ENCODE data around the gene AFDN.

AFDN gene

DNA sequence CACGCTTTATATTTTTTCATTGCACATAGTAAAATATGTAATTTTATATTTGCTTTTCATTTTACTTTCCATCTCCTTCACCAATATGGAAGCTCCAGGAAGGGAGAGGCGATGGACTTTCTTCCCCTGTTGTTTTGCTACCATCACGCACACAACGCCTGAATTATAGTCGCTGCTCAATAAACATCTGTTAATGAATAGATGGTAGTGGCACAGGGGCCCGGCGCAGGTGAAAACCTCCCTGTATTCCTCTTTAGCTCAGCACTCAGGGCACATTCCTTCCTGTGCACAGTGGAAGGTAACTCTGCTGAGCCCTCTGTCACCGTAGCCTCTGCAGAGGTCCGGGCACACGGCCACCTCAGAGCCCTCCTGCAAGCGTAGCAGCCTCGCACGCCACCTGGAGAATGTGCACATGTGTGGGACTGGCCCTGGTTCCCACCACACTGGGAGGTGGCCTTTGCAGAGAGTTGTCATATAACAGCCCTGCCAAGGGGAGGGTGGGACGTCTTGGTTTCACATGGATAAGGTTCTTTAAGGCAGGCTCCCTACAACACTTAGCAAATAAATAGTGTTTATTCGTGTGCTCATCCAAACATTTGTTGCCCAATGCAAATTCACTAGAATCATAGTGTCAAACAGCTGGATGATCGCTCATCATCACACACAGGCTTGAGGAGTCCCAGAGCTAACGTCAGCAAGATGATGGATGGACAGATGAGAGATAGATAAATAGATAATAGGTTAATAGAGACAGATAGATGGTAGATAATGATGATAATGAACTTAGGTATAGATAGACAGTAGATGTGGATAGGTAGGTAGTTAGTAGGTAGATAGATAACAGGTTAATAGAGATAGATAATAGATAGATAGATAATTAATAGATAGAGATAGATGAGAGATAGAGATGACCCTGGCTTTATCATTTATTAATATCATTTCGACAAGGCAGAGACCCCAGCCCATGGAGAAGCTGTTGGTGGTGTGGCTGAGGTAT lies 32.3 kb upstream of the AFDN start:
- DNase-seq (ENCODE audit: low spot score), result no peak

DNA sequence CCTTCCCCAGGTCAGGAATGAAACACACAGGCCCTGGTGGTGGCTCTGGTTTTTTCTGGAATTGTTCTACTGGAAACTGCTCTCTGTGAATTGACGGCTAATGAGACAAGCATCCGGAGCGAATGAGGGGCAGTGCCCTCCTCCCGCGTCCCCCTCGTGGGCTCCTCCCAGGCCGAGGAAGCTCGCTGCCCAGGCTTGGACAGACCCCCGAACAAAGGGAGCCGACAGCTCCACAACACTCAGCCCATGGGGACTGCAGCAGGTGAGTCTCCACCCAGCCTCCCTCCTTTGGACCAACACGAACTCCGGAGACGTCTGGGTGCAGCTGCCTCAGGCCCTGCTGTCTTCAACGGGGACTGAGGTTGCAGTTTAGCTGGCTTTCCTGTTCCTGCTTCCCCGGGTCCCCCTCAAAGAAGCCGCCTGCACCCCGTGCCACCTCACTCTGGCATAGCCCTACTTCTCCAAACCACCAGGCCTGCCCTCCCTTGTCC lies 31.3 kb upstream of the AFDN start:
- DNase-seq (ENCODE audit: low spot score), result no peak

DNA sequence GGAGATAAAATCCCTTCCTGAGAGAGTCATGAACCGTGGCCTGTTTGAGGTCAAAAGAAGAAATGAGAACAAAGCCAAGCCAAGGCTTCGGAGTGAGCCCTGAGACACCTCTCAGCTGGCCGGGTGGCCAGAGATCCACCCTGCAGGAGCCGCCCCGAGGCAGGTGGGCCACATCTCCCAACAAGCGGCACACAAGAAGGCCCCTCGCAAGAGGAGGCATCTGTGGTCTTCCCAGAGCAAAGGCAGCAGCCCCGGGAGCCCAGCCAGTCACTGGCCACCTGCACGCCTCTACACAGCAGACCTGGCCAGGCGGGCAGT lies 30.9 kb upstream of the AFDN start:
- no peak for DNase-seq (ENCODE audit: low spot score)

DNA sequence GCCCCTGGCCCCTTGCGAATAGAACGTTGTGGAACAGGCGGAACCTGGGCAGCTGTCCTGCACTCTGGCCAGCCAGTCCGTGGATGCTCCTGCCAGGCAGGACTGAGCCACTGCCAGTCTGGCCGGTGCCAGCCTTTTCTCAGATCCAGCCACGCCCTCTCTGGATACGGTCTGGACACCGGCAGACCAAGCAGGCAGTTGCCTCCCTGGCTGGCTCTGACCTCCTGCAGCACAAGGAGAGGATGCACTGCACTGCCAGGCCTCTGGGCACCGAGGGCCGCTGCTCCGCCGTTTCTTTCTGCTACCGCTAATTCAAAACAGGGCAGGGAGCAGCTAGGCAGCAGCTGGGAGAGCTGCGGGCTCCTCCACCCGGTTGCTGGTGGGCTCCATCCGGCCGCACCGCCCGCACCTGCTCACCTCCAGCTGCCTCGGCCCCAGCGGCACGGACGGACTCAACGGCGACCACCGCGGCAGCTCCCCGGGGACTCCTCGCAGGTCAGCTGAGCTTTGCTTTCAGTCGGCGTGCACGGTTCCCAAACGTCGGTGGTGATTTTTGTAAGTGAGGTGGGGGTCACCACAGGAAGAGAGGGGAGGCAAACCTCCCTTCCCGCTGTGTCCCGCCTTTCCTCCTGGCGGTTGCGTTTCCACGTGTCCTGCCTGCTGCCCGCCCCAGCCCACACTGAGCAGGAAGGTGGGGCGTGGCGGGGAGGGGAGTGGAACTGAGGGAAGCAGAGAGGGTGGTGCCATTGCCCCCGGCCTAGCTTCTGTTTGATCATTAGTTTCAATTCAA lies 30.3 kb upstream of the AFDN start:
- DNase-seq (ENCODE audit: low spot score), result no peak

DNA sequence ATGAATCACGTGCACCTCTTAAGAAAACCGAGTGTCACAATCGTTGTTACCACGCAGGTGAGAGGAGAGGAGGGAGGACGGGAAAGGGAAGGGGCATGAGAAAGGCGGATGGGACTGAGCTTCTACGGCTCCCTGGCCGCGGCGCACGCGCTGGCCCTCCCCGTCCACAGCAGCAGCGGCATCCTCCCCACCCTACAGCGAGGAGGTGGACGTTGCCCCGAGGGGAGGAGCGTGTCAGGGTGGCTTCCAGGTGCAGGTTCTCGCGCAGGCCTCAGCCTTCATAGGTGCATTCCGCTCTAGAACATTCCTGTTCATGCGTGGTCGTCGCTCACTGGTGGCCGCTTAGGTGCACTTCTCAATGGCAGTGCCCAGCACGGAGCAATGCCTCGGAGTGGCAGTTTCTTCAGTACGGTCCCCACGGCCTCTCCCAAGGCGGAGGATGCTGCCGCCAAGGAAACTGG lies 29.7 kb upstream of the AFDN start:
- DNase-seq (ENCODE audit: low spot score), result no peak

DNA sequence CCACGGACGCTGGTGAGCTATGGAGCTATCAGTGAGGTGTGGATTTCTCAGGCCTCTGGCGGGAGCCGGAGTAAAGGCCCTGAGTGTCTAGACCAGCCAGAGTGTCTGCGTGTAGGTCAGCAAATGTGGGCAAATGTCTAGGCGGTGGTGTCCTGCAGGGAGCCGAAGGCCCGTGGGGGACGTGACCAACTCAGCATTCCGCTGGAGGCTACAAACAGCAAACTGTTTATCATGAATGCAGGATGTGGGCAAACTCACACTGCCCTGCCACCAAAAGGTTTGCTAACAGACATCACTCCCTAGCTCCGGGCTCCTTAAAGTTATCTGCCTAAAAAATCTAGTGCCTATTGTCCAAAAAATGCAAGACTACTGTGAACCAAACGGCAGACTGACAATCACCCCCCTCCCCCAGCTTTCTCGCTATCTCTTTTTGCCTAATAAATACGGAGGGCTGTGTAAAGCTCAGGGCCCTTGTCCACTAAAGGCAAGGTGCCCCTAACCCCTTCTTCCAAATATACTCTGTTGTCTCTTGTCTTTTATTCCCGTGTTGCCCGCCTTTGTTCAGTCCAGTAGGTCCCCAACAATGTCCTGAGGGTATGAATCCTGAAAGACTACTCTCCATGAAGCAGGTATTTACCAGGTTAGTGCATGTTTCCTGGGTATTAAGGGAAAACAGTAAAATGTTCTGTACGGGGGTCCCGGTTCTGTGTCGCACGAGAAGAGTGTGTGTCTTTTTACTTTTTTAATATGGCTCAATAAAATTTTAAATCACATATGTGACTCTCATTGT lies 29.0 kb upstream of the AFDN start:
- DNase-seq (ENCODE audit: low spot score), result no peak

DNA sequence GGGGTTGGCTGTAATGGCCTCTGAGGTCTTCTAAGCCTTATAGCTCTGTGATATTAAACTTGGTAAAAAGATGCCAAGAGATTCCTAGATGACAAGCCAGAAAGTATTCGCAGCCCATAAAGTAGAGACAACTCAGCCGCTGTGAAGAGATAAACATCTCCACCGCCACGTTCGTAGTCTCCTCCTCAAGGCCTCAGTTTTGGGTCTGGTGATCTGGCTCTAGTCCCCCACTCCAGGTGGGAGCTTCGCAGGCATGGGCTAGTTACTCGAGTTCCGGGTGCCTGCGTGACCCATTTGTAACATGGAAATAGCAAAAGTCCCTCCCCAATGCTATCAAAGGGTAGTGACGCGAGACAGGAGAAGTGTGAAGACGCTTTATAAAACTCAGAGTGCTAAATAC lies 28.3 kb upstream of the AFDN start:
- DNase-seq (ENCODE audit: low spot score), result no peak

DNA sequence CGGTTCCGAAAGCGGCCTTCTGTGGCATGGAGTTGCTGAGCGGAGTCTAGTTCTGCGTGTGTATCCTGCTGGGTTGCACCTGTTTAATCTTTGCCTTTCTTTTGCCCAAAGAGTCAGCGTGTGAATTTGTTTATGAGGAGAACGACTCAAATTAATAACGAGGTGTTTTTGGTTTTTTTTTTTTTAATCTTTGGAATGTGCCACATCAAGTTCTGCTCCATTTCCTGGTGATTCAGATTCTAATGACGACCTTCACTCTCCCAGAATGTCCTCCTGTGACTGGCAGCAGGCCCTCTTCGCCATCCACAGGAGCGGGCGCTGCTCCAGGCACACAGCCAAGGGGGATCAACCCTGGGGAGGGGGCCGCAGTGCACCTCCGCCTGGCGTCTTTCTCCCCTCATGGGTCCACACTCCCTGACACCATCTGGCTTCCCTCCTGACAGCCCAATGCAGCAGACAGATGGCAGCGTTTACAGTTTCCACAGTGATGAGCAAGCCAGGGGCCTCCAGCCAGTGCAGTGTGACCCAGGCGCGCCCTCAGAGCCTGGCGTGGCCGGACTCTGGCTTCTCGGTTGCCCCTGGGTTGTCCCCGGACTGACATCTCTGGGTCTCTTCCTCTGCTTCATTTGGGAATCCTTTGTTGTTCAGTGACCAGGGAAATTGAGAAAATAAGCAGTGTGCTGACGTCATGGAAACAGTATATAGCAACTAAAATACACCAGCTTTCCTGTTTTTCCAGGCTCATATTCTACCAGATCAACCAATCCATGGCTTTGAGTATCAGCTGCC lies 27.5 kb upstream of the AFDN start:
- no peak for DNase-seq (ENCODE audit: low spot score)

DNA sequence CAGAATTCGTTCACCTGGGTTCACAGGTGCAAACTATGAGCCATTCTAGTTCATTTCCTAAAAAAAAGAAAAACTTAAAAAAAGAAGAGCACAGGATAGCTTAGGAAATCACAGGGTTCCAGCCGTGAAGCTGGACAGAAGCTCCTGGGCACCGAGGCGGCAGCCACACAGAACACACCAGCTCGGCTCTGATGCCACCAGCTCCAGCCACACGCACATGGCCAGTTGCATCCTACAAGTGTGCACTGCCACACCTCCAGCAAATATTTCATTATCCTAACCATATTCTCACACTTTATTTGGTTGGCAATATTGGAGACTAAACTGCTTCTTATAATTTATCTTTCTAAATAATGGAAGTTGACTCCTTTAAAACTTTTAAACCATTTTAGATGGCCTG lies 26.2 kb upstream of the AFDN start:
- no peak for DNase-seq (ENCODE audit: low spot score)

DNA sequence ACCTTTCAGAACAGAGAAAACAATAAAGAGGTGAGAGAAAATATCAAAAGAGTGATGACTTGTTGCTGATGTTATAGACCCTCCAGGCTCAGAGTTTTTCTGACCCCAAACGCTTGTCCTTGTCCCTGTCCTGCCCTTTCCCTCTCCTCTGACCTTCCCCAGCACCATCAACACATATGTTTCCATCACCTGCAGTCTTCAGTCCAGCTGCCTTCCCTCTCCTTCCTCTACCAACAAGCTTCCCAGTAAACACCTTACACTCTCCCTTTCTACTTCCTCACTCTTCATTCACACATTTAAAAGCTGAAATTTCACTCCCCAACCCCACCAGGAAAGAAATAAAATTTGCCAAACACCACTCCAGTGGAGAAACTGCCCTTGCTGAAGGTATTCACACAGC lies 25.4 kb upstream of the AFDN start:
- no peak for DNase-seq (ENCODE audit: low spot score)

DNA sequence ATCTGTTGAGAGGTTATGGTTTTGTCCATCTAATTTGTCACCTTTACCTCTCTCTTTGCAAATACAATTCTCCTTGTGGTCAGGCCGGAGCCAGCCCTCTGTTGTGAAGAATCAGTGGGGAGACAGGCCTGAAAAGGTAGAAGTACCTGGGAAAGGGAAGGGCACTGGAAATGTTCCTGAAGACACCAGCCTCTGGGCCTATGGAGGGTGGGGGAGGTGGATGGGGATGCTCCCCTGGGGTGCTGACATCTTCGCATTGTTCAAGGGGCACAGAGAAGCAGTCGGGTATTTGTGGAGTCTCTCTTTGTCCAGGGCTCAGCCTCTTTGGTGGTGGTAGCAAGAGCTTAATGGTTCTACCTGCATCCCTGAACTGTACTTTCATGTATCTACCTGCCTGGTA lies 24.4 kb upstream of the AFDN start:
- no peak for DNase-seq (ENCODE audit: low spot score)

DNA sequence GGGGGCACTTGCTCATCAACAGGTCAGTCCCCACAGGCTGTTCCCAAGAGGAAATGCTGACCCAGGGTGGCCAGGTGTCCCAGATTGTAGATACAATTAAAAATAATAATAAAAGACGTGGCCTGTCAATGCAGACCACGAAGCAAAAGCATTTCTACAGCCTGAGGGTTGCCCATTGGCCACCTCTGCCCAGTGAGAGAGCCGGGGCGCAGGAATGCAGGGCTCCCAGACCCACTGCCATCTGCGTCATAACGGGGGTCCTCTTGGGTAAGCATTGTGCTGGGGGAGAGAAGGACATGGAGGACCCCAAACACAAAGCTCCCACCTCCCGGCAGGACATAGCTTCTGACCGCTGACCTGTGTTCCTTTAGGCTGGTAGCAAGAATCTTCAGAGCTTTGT lies 22.9 kb upstream of the AFDN start:
- no peak for DNase-seq (ENCODE audit: low spot score)

DNA sequence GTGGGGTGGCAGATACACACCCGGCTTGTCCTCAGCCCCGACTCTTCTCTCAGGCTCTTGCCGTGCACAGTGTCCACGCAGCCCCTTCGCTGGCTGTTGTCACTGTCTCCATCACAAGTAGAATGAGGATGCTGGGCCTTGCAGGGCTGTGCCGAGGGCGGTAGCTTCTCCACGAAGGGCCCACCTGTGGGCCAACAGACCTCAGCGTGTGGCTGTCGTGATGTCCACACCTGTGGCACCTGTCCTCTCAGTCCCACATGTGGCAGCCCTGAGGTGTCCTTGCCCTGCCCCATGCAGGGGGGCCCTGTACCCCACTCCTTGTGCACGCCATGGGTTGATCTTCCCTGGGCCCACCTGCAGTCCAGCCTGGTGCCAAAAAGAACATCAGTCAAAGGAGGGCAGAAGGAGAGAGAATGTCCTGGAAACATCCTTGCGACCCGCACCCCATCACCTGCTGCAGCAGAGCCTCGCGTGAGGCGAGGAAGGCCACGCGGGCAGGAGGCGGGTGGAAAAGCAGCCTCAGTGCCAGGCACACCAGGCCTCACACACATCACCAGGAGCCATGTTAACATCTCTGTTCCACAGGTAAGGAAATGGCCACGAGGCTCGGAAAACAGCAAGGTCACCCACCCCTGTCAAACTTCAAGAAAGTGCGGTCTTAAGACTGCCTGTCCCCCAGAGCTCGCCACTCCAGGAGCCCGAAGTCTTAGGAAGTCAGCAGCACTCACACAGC lies 22.3 kb upstream of the AFDN start:
- no peak for DNase-seq (ENCODE audit: low spot score)

DNA sequence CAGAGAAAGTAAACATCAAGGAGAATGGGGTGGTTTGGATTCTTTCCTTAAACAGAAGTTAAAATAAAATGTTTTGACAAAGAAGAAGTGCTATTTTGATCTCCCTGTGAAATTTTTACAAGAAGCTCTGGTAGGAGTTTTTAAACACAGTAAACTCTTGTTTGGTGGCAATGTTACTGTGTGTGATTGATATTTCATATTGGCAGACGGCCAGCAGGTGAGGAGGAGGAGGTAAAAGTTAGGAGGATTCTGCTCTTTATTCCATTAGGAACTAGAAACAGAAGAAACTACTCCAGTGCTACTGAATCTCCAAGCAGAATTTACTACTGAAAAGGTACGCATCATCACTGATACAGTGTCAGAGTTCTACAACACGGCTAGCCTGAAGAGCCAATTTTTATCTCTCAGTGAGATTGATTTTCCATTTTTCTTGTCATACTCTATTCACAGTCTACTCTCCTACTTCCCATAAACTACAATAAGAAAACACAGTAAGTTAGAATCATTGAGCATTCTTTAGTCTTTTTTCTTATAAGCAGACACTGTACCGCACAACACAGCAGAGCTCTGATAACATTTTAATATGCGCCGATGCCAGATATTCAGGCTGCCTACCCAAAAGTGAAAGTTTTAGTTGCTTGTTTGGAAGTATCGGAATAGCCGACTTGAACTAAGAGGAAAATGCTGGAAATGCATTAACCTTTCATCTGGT lies 21.2 kb upstream of the AFDN start:
- no peak for DNase-seq (ENCODE audit: low spot score)

DNA sequence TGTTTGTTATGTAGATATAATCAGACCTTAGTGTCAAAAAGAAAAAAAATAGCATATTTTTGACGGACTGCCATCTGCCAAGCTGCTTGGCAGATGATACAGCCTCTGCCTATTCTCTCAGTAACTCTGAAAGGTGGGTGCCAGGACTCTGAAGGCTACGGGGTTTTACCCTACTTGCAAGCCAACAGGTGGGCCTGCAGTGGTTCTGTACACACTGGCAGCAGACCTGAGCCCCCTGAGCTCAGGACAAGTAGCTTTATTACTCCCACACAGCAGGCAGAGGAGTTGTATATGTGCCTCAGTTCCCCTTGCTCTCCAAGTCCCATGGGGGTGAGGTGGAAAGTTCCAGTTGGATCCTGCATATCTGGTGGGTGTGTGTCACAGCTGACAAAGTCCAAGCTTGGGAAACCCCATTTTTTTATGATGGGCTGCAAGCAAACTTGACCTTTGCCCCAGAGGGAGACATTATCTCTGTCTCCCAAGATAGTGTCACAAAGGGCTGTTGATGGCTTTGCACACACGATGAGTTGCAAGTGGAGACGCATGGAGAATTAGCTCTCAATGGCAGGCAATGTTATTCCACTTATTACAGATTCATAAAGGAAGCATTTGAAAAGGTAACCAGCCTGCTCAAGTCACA lies 20.5 kb upstream of the AFDN start:
- DNase-seq (ENCODE audit: low spot score), result no peak

DNA sequence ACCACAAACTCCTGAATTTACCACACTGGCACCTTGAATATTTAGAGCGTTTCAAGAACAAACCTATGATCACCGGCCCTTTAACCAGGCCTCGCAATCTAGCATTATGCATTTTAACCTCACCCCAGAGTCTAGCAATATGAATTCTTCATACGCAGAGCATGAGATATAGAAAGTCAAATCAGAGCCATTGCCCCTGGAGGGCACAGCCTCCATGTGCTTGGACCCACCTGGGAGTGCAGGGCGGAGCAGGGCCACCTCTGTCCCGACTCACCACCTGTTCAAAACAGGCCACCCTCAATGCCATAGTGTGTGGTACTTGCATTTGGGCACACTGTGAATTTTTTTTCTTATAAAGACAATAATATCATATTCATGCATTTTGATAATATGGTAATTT lies 19.5 kb upstream of the AFDN start:
- DNase-seq (ENCODE audit: low spot score), result no peak

DNA sequence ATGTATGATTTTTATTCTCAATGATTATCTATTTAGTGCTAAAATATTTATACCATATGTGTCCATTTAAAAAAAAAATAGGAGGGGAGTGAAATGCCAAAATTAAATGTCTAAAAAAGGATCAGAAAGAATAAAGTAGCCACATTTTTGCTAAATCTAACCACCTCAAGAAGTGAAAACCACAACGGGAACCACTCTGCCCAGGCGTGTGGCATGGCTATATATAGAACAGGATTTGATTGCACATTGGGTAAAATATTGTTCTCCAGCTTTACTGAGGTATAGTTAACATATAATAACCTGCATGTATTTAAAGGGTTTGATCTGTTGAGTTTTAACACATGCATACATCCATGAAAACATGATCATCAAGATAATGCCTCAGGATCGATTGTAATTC lies 19.0 kb upstream of the AFDN start:
- no peak for DNase-seq (ENCODE audit: low spot score)

DNA sequence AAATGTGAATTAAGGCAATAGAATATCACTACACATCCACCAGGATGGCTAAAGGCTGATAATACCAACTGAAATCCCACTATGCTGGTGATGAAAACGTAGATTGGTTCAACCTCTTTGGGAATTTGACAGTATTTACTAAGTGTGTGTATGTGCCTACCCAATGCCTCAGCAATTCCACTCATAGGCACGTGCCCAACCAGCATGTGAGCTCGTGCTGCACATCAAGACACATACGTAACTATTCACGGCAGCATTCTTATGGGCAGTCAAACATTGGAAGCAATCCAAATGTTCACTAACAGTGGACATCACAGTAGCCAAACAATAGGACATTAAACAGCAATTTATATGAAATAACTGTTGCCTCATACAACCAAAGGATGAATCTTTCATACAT lies 15.7 kb upstream of the AFDN start:
- no peak for DNase-seq (ENCODE audit: low spot score)

DNA sequence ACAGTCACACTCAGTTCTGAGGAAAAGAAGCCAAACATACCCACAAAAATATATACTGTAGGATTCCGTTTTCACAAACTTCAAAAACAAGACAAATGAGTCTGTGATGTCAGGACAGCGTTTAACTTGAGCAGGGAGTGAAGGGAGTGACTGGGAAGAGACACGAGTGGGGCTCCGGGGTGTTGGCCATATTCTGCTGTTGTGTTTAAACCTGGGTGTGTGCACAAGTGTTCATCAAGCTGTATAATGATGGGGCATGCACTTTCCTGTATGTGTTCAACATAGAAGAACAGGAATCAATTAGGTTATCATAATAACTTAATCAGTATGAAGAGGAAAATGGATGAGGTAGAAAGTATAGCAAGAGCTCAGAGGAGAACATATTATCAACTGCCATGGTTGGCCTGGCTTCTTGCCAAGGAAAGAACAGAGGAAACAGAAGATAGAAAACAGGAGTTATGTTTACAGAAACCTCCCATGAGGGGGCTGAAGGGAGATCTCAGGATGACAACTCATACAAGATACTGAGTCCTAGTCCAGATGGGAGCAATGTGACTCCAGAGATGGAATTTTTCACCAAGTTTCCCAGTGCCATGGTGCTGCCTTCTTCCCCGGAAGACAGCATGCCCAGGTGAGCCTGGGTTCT lies 15.1 kb upstream of the AFDN start:
- DNase-seq (ENCODE audit: low spot score), result no peak
